Lower leg skin (tissue), 3 donors: ENCODE data around the gene PDE1C.

Source experiments
- CTCF ChIP-seq, 3 donors: fragments of 450-650 bp; IDR thresholded peaks; one replicate each; pipeline ENCODE4 v1.5.1; 2016; ENCODE audit warnings: antibody characterized with exemption in 3 of 3, mild to moderate bottlenecking in 3 of 3, moderate library complexity in 2 of 3
- POLR2A ChIP-seq, 2 donors: fragments of 450-650 bp; IDR thresholded peaks; one replicate each; pipeline ENCODE4 v1.6.1; 2016 to 2017; ENCODE audit warnings: antibody characterized with exemption in 2 of 2, mild to moderate bottlenecking in 1 of 2, moderate library complexity in 1 of 2

- TF ChIP-seq CTCF (IDR thresholded peaks at IDR 0.05) (no peak), POLR2A (IDR thresholded peaks at IDR 0.05) (no peak)
Measured at GRCh38 chr7:31835471-31835870, 234.7 kb downstream of the PDE1C start.
